HUES48 (cell line): Measurements from ENCODE around the gene SNX19.

Source experiments
- H3K27ac ChIP-seq: one replicate; pipeline ENCODE4 v1.7.0; 2013; ENCODE audit warnings: low read depth, low read length, inconsistent platforms
- H3K27me3 ChIP-seq: 2 replicates; pipeline ENCODE4 v1.6.1; 2013; ENCODE audit warnings: mild to moderate bottlenecking, low read length; ENCODE audit not compliant: control insufficient read depth, insufficient read depth
- H3K36me3 ChIP-seq: 2 replicates; pipeline ENCODE4 v1.6.1; 2013; ENCODE audit warnings: low read length; ENCODE audit not compliant: control insufficient read depth, insufficient read depth
- H3K4me1 ChIP-seq: 2 replicates; pipeline ENCODE4 v1.6.1; 2013; ENCODE audit warnings: mild to moderate bottlenecking, low read length; ENCODE audit not compliant: control insufficient read depth, insufficient read depth
- H3K4me3 ChIP-seq: 2 replicates; pipeline ENCODE4 v1.5.1; 2013; ENCODE audit warnings: mild to moderate bottlenecking, low read depth, low read length
- H3K9ac ChIP-seq: 2 replicates; pipeline ENCODE4 v1.6.1; 2013; ENCODE audit warnings: mild to moderate bottlenecking, low read depth, low read length, moderate library complexity
- H3K9me3 ChIP-seq: 2 replicates; pipeline ENCODE4 v1.6.1; 2013; ENCODE audit warnings: low read length; ENCODE audit not compliant: control insufficient read depth, insufficient read depth

SNX19 gene

GRCh38 chr11:130840679-130841078 is 75.6 kb downstream of the SNX19 start:
- H3K4me3 ChIP-seq, result no peak overlapping the region
- peaks cover 6% of the 10 kb centered on the region; the same call in 1 of the 2 replicates for H3K4me1 ChIP-seq
- no peaks in the 10 kb centered on the region for H3K9me3 ChIP-seq
- H3K27ac ChIP-seq, result no peak overlapping the region
- no peaks in the 10 kb centered on the region for H3K36me3 ChIP-seq
- no peak overlapping the region for H3K9ac ChIP-seq
- no peaks in the 10 kb centered on the region for H3K27me3 ChIP-seq

GRCh38 chr11:130839981-130840666 is 76.2 kb downstream of the SNX19 start:
- H3K27ac ChIP-seq, result no peak overlapping the region

GRCh38 chr11:130837194-130837593 is 79.1 kb downstream of the SNX19 start:
- H3K9me3 ChIP-seq, result no peaks in the 10 kb centered on the region

More at GRCh38 chr11:130839981-130840666, 76.2 kb downstream of the SNX19 start:
- Histone ChIP-seq H3K9me3 (no peaks in the 10 kb centered on the region), H3K36me3 (no peaks in the 10 kb centered on the region), H3K4me3 (no peak overlapping the region), H3K9ac (no peak overlapping the region), H3K4me1 (peaks cover 6% of the 10 kb centered on the region; the same call in 1 of the 2 replicates), H3K27me3 (no peaks in the 10 kb centered on the region)

GRCh38 chr11:130834886-130835285 is 81.4 kb downstream of the SNX19 start:
- H3K27ac ChIP-seq, result no peak overlapping the region
- H3K9ac ChIP-seq, result no peak overlapping the region
- no peaks in the 10 kb centered on the region for H3K27me3 ChIP-seq
- H3K36me3 ChIP-seq, result no peaks in the 10 kb centered on the region
- no peaks in the 10 kb centered on the region for H3K9me3 ChIP-seq
- H3K4me3 ChIP-seq, result no peak overlapping the region
- no peaks in the 10 kb centered on the region; the same call in 1 of the 2 replicates for H3K4me1 ChIP-seq

More at GRCh38 chr11:130837194-130837593, 79.1 kb downstream of the SNX19 start:
- H3K9ac ChIP-seq, result no peak overlapping the region
- no peaks in the 10 kb centered on the region for H3K27me3 ChIP-seq
- no peaks in the 10 kb centered on the region for H3K36me3 ChIP-seq
- H3K27ac ChIP-seq, result no peak overlapping the region
- H3K4me3 ChIP-seq, result no peak overlapping the region
- no peaks in the 10 kb centered on the region for H3K4me1 ChIP-seq

- Histone ChIP-seq H3K27me3 (no peaks in the 10 kb centered on the region), H3K4me3 (no peak overlapping the region), H3K36me3 (no peaks in the 10 kb centered on the region), H3K9ac (no peak overlapping the region), H3K4me1 (no peaks in the 10 kb centered on the region; the same call in 1 of the 2 replicates), H3K27ac (no peak overlapping the region), H3K9me3 (no peaks in the 10 kb centered on the region)
Observed at GRCh38 chr11:130832566-130833425, 83.5 kb downstream of the SNX19 start.

GRCh38 chr11:130831976-130832375 is 84.3 kb downstream of the SNX19 start:
- Histone ChIP-seq H3K9me3 (no peaks in the 10 kb centered on the region), H3K4me3 (no peak overlapping the region), H3K4me1 (no peaks in the 10 kb centered on the region; the same call in 1 of the 2 replicates), H3K27ac (no peak overlapping the region), H3K36me3 (no peaks in the 10 kb centered on the region), H3K9ac (no peak overlapping the region), H3K27me3 (no peaks in the 10 kb centered on the region)

GRCh38 chr11:130831506-130831905 is 84.8 kb downstream of the SNX19 start:
- no peaks in the 10 kb centered on the region for H3K9me3 ChIP-seq
- no peaks in the 10 kb centered on the region; the same call in 1 of the 2 replicates for H3K4me1 ChIP-seq
- no peak overlapping the region for H3K4me3 ChIP-seq
- H3K27ac ChIP-seq, result no peak overlapping the region
- H3K9ac ChIP-seq, result no peak overlapping the region
- H3K36me3 ChIP-seq, result no peaks in the 10 kb centered on the region
- no peaks in the 10 kb centered on the region; the same call in 1 of the 2 replicates for H3K27me3 ChIP-seq

GRCh38 chr11:130830566-130830965 is 85.7 kb downstream of the SNX19 start:
- no peak overlapping the region for H3K9ac ChIP-seq
- H3K36me3 ChIP-seq, result no peaks in the 10 kb centered on the region
- H3K4me1 ChIP-seq, result no peaks in the 10 kb centered on the region; the same call in 1 of the 2 replicates
- no peaks in the 10 kb centered on the region; the same call in 1 of the 2 replicates for H3K27me3 ChIP-seq
- no peak overlapping the region for H3K27ac ChIP-seq
- H3K4me3 ChIP-seq, result no peak overlapping the region
- no peaks in the 10 kb centered on the region for H3K9me3 ChIP-seq

- no peaks in the 10 kb centered on the region; the same call in 1 of the 2 replicates for H3K27me3 ChIP-seq
- H3K9ac ChIP-seq, result no peak overlapping the region
- H3K4me3 ChIP-seq, result no peak overlapping the region
- H3K9me3 ChIP-seq, result no peaks in the 10 kb centered on the region
- no peaks in the 10 kb centered on the region for H3K36me3 ChIP-seq
- H3K27ac ChIP-seq, result no peak overlapping the region
- H3K4me1 ChIP-seq, result no peaks in the 10 kb centered on the region; the same call in 1 of the 2 replicates
Observed at GRCh38 chr11:130829920-130830511, 86.3 kb downstream of the SNX19 start.

GRCh38 chr11:130828741-130829140 is 87.5 kb downstream of the SNX19 start:
- Histone ChIP-seq H3K27ac (no peak overlapping the region), H3K9ac (no peak overlapping the region), H3K4me3 (no peak overlapping the region), H3K4me1 (no peaks in the 10 kb centered on the region; the same call in 1 of the 2 replicates), H3K36me3 (no peaks in the 10 kb centered on the region), H3K9me3 (no peaks in the 10 kb centered on the region), H3K27me3 (no peaks in the 10 kb centered on the region; the same call in 1 of the 2 replicates)
